GM19467 (cell line): ENCODE data around the gene TFAP2B.

Experiments used
- ATAC-seq: cut with Tn5 transposase; IDR thresholded peaks from one replicate; pipeline ENCODE4 v1.9.1; 2021; ENCODE audit warnings: mild to moderate bottlenecking, moderate library complexity; ENCODE audit not compliant: unreplicated experiment

TFAP2B gene

DNA sequence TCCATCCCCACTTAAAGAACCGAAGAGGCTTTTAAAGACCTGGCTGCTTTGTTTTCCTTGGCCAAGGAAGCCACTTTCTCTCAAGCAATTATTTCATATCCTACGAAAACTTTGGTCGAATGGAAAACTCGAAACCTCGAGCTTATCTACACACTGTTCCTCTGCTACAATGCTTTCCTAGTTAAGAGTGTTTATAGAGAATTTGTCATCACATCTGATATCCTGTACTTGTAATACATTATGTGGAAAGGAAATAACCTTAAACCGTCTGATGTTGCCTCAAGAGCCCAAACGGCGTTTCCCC lies 28.1 kb downstream of the TFAP2B start:
- ATAC-seq = no peak

DNA sequence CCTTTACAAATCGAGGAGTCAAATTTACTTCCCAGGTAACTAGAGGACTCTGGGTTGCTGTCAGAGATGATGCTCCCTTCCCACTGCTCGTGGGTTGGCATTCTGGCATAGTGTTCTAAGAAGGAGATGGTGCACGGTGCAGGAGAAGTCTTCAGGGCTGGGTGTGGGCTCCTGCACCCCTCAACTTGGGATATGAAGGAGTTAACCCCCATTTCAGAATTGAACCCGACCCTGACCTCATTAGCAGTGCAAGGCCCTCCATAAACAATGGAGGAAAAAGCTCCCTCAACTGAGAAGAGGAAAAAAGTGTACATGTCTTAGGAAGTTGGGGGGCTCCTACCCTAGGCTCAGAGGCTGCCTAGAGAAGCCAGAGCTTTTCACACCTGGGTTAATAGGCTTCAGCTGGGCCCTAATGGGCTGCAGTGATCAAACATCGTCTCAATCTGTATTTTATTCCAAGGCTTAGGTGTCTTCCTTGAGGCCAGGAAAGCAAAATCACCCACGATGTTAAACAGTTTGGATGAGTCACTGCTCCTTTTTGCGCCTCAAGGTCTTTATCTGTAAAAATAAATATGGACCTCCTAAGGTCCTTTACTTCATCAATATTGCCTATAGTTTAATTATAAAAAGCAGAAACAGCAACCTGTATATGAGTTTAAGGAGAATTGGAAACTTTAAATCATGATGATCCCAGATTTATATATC lies 29.4 kb downstream of the TFAP2B start:
- ATAC-seq = no peak

DNA sequence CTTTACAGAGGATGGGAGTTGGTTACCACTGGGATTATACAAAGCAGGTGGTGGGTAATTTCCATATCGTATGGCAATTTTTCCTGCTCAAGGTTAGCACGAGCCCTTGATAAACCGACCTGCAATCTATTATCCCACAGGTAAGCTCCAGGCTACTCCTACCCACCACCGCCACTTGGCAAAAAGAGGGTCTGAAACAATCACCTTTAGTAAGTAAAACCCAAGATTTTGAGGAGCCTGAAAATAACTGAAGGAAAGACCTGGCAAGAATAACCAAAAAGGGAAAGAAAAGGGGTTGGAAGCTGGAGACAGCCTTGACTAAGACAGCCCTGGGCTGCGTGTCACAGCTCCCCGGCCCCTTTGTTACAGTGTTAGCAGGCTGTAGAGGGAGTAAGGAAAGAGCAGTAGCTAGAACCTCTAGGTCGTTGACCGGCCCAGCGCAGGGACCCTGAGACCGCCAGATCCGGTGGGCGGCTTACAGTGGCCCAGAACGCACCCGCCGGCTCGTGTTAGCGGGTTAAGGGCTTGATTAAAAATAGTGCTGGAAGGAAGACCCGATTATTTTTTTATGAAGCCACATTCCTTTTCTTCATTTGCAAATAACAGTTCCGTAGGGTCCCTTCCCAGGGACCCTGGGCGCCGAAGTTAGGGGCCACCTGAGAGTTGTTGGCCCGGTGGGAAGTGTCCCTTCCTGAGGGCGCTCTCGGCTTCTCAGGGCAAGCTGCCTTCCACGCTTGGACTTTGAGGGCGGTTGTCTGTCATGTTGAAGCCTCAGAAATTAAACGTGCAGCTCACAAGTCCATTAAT lies 30.5 kb downstream of the TFAP2B start:
- no peak for ATAC-seq

- no peak for ATAC-seq
Observed at GRCh38 chr6:50849796-50850180, 31.1 kb downstream of the TFAP2B start.

DNA sequence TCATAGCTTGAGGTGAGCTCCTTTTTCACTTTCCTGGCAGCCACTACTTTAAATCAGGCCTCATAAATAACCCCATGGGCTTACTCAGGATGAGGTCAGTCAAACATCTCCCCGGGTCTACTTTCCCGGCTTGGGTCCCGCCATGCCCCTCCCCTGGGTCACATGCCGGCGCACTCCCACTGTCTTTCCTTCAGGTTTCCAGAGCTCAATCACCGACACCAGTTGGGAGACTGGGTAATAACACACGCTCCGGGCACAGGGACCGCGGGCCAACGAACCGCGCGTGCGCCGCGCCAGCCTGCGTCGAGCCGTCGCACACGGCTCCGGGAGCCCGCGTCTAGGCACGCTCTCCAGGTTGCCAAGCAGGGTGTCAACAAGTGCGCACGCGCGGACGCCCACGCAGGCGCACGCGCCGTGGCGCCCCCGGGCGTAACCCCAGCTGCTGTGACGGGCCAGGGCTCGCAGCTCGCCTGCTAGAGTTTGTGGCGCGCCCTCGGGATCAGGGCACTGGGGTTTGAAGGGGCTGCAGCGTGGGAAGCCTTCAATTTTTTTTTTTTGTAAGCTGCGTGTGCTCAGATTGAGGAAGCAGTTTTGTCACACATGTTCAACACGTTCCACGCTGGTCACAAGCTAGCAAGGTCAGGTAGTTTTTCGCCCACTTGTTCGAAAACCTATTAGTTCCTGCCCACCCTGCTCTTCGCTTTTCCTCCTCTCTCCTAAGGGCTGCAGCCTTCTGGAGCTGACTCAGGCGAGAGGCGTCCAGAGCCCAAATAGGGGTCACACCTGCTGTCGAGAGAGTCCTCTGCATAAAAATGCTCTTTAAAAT lies 31.8 kb downstream of the TFAP2B start:
- ATAC-seq = no peak

DNA sequence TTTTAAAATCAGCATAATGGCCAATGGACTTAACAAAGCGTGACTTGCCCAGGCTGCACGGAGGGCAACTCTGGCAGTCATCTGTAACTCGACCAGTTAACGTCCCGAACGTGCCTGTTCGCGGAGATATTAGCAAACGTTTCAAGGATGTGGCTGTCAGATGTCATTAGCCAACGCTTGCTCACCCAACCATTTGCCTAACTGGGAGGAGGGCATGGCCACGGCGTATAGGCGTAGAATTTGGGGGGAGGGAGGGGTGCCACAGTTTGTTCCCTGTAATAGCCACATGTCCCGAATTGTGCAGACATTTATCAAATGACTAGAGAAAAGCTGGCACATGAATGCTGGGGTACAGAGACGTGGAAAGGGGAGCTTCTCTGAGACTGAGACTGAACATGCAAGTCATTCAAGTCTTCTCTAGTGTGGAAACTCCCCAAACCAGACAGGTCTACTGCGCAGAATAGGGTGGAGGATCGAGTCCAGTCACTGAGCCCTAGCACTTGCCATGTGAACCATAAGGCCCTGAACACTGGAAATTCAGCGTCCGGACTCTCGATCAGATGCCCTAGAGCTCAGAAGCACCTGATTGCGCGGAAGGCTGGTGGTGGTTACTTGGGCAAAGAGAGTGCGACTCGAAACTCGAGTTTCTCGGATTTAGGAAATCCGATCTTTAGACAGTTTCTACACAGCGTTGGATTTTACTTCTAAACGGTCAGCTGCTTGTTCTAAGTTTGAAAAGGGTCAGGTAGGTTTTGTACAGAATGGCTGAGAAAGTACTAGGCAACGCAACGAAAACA lies 32.6 kb downstream of the TFAP2B start:
- no peak for ATAC-seq

DNA sequence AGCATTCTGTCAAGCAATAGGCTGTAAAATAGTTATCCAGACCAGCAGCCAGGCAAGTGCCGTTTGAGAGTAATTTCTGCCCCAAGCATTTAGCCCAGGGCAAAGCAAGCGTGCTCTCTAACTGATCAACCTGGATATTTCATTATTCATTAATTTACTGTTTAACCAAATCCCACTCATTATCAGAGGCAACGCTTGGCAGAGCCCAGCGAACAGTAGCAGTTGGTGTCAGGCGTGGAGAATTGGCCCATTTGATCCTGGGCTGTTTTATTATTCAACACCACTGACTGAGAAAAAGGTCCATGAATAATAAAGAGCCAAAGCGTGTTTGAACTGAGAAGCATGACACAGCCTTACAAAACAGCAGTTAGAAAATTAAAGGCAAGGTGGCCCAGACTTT lies 35.3 kb downstream of the TFAP2B start:
- no peak for ATAC-seq

DNA sequence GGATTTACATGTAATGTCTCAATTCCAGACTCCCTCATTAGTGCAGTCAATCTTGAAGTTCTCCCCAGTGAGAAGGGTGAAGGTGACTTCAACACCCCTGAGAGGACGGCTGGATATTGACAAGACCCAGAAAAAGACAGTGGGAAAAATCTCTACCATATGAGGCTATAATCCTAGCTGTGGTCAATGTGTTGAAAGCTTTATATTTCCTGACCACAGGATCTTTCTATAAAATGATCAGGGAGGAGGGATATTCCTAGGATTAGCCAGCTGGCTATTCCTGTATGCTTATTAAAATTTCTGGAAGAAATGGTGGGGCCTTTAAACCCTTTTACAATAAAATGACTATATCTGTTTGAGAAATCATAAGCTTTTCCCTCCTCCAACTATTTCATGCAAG lies 43.0 kb downstream of the TFAP2B start:
- ATAC-seq = no peak

DNA sequence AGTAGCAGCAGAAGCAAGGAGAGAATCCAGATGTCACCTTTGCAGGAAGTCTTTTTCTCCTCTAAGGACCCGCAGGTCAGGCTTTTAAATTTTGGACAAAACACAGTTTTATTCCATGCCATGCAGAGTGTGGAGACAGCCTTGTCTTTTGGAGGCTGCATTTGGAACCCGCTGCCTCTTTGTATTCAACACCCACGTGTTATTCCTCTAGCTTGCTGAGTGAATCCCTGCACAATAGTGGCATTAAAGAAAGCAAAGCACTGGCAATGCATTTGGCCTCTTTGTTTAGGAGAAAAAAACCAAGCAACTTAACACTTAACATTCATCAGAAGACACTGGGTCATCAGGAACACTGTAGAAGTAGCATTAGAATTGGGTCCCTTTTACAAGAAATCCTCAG lies 43.5 kb downstream of the TFAP2B start:
- no peak for ATAC-seq

- no peak for ATAC-seq
Observed at GRCh38 chr6:50864601-50865000, 45.9 kb downstream of the TFAP2B start.

DNA sequence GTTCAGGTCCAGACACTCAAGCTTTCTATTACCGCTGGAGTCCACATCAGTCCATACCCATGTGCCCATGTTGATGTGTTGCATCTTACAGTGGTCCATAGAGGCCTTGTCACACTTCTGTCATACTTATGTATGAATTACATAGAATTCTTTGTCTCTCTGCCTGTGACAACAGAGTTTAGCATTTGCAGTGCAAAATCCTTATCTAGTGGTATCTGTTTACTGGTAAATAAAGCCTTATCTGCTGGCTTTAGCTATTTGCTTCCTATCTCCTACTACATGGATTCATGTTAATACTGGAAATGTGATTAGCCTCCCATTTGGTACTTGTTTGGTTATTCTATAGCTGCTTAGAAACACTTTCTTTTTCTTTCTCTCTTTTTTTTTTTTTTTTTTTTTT lies 49.8 kb downstream of the TFAP2B start:
- no peak for ATAC-seq

DNA sequence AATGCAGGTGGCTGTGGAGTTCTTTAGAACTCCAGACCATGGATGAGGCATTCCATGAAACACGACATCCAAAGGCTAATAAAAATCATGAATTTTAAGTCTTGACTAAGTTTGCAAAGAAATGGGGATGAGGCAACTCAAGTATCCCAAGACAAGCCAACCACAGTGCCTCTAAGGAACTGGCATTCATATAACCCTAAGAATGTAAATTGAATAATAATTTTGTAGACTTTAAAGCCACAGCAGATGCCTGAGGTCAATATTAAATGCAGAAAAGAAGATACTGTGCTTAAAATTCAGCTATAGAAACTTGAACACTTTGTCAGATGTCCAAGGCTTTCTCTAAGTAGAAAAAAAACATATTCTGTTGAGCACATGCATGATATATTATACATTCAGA lies 54.5 kb downstream of the TFAP2B start:
- ATAC-seq = no peak

DNA sequence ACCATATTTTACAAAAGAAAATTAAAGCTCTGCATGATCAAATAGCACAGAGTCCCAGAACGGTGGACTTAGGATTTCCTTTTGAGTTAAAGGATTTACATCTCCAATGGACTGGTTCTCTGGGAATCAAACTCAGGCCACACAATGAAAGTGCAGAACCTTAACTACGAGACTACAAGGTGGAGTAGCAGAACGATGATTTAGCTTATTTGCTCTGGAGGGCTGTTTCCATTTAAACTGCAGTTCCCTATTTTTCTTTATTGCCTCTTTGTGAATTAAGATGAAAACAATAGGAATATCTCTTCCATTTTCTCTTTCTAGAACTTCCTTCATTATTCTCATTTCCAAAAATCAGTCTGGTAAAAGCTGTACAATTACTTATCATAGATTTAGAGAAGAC lies 65.7 kb downstream of the TFAP2B start:
- ATAC-seq = no peak

GRCh38 chr6:50887112-50887511 lies 68.4 kb downstream of the TFAP2B start:
- no peak for ATAC-seq

DNA sequence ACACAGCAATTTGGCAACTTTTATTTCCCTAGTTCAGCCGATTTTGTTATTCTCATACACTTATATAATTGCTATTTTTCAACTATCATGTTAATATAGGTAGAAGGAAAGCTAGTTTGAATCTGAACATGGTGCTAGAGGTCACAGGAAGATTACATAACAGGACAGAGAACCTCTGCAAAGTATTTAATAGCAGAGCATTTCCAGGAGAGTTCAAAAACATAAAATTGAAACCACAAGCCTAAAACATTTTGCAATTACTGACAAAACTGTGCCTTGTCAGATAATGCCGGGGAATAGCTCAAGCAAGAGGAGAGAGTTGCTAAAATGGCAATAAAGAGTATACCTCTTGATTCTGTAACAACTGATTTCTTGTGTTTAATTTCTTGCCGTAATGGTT lies 70.8 kb downstream of the TFAP2B start:
- ATAC-seq = no peak

DNA sequence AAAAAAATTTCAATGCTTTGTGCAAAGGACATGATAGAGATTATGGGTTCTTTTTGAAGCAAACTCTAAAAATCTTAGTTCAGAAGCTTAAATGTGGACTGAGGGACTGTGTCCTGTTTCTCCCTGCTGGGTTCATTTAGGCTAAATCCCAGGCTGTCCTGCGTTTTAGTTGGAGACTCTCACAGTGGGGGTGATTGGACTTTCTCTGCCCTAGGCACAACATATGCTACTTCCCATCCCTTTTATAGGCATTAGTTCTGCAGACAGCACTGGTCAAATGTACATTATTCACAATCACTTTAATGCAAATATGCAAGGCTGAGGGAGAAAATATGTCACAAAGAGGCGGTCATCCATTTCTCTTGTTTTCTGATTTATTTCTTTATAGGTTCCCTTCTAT lies 71.3 kb downstream of the TFAP2B start:
- no peak for ATAC-seq

- no peak for ATAC-seq
Observed at GRCh38 chr6:50890579-50890978, 71.9 kb downstream of the TFAP2B start.

- no peak for ATAC-seq
Observed at GRCh38 chr6:50891290-50891689, 72.6 kb downstream of the TFAP2B start.
